VCaP (cell line): ENCODE data around the gene TAF8.

Experiments
- H3K27ac ChIP-seq: fragments of 450-650 bp; 2 replicates; pipeline ENCODE4 v1.5.1; 2017
- TF ChIP-seq, protein P1 (sequence below): fragments of 450-650 bp; conservative IDR thresholded peaks from 2 replicates; pipeline ENCODE4 v1.5.1; 2017; ENCODE audit warnings: mild to moderate bottlenecking, moderate library complexity

The TAF8 gene

DNA sequence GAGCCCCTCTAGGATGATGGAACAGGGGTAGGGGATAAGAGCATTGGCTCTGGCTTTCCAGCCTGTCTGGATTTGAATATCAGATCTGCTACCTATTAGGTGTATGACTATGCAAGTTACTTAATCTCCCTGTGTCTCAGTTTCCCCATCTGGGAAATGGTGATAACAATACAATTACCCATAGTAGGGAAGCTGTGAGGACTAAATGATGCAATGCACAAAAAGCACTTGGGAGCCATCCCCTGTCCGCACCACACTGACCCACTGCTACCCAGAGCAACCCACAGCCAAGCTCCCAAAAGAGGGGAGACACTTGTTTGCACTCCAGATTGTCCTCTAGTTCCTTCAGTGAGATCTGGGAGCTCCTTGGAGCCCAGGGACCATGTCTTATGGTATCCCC lies 62.0 kb downstream of the TAF8 start:
- H3K27ac ChIP-seq, result no peak overlapping the region
- TF ChIP-seq, protein P1, sequence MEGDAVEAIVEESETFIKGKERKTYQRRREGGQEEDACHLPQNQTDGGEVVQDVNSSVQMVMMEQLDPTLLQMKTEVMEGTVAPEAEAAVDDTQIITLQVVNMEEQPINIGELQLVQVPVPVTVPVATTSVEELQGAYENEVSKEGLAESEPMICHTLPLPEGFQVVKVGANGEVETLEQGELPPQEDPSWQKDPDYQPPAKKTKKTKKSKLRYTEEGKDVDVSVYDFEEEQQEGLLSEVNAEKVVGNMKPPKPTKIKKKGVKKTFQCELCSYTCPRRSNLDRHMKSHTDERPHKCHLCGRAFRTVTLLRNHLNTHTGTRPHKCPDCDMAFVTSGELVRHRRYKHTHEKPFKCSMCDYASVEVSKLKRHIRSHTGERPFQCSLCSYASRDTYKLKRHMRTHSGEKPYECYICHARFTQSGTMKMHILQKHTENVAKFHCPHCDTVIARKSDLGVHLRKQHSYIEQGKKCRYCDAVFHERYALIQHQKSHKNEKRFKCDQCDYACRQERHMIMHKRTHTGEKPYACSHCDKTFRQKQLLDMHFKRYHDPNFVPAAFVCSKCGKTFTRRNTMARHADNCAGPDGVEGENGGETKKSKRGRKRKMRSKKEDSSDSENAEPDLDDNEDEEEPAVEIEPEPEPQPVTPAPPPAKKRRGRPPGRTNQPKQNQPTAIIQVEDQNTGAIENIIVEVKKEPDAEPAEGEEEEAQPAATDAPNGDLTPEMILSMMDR, result no peak

DNA sequence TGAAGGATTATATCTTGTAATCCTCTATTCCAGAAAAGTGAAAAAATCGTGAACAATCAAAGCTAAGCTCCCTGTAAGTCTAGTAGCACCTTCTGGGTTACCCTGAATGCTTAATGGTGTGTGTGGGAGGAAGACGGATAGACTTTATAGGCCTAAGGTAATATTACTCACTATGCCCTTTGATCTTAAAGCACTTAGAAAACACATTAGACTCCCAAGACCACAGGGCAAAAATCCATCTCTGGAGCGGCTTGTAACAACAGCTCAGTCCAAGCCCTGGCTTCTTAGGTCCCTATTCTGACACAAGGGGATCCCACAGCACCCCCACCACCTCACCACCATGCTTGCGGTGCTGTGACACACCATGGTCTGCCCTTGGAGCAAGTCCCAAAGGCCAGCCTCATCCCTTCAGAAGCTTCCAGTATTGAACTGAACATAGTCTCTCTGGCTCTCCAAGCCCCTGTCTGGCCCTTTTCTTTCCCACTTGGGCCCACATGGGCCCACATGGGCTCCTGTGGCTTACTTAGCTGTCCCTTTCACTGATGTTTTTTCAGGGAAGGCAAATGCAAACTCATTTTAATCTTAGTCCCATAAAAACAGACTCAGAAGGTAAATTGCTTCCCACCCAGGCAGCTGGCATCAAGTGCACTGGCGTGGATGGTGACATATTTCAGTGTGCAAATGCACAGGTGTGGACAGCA lies 63.8 kb downstream of the TAF8 start:
- no peak overlapping the region for H3K27ac ChIP-seq
- TF ChIP-seq, protein P1, result no peak

DNA sequence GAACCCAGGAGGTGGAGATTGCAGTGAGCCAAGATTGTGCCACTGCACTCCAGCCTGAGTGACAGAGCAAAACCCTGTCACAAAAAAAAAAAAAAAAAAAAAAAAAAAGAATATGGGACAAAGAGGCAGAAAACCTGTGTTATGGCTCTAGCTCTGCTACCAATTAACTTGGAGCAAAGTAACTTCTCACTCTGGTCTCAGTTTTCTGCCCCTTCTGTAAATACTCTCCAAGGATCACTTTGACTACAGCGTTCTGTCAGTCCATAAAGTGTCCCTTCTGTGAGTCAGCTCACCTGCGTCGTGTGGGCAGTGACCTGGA lies 67.5 kb downstream of the TAF8 start:
- TF ChIP-seq, protein P1, result no peak
- peak overlapping the region; percentile 43; the same call in 1 of the 2 replicates for H3K27ac ChIP-seq

DNA sequence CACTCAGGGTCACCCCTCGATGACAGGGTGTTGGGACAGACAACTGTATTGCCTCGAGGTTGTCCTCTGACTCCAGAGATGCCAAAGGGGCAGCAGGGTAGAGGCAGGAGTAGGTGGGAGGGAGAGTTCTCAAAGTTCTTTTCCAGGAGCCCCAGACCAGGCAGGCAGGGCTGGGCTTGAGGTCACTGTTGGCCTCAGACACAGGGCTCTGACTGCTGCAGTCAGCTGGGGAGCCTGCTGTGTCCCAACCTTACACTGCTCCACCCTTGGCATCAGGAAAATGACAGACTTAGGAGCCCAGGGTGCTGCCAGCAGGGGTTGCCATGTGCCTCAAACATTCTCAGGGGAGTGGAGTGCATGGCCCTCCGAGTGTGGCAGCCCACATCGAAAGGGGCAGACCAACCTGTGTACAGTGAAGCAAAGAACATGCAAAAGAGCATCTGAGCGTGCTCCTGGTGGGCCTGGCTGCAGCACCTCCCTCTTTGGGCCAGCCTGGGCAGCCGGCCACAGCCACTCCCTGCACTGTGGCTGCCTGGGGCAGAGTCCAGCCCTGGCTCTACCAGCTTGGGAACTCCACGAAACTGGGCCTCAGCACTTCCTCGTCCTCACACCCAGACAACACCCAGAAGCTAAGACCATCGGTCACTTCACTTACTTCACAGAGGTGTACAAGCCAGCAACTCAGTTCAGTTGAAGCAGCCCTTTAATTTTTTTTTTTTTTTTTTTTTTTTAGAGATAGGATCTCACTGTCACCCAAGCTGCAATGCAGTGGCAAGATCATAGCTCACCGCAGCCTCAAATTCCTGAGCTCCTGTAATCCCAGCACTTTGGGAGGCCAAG lies 68.1 kb downstream of the TAF8 start:
- TF ChIP-seq, protein P1, result no peak
- H3K27ac ChIP-seq, result peak overlapping the region; percentile 43

DNA sequence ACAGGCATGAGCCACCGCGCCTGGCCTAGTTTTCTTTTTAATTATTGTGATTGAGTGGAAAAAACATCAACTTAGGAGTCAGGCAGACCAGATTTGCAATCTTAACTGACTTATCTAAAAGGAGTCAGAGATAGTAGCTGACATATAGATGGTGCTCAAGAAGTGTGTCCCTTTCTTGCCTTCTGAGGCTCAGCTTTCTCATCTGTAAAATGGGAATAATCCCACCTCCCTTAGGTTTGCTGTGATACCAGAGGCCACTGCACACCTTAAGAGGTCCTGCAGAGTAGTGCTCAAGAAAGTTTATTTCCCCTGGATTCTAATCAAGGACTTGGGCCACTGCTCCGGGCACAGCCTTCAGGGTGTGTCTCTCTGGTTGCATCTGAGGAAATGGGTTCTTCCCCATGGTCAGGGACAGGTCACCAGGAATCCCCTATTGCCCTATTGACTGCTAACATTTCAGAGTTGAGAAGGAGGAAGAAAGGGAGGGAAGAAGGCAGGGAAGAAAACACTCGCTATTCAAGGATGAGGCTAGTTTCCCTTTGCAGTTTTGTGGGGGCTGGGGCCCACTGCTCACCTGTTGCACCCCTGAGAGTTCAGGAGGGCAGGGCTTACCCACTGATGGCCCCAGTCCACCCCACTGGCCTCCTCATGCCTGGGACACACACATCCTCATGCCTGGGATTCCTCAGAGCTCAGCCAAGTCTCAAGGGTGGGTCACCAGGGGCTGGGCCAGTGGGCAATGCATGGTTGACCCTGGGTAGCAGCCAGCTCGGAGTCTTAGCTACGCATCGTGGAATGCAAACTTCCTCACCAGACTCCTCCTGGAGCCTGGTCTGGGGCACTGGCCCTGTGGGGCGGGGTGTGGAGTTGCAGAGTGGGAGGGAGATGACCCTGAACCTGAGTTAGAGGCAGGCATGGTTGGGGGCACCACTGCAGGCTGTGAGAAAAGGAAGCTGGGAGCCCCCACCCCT lies 70.9 kb downstream of the TAF8 start:
- TF ChIP-seq, protein P1, result no peak
- peak overlapping the region; percentile 43; the same call in 1 of the 2 replicates for H3K27ac ChIP-seq

DNA sequence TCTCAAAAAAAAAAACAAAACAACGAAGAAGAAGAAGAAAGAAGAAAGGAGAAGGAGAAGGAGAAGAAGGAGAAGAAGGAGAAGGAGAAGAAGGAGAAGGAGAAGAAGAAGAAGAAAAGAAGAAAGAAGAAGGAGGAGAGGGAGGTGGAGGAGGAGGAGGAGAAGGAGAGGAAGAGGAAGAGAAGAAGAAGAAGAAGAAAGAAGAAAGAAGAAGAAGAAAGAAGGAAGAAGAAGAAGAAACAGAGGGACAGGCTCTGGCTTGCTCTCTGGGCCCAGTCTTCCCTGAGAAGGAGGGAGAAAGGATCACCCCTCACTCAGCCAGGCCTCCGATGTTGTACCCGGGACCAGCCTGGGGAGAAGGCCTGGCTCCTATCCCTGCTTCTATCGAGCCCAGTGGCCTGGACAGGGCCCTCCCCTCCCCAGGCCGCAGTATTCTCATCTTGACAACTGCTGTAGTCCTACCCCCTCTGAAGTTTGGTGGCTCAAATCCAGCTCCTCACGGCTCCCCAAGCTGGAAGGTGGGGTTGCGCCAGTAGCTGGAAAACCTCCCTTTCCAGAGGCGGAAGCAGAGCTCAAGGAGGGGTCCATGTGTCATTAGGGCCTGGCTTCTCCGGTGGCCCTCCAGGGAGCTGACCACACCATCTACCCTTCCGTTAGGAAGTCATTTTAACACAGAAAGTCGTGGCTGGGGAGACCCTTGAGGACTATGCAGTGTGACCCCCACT lies 73.2 kb downstream of the TAF8 start:
- H3K27ac ChIP-seq, result no peak overlapping the region
- TF ChIP-seq, protein P1, result no peak
